HuH-7 (cell line): Measurements from ENCODE around the gene ERN1.

Source experiments
- DNase-seq: peaks from one replicate; pipeline ENCODE4 v3.0.0; 2011; ENCODE audit warnings: low spot score

ERN1 gene

GRCh38 chr17:64004218-64004770 lies 125.7 kb downstream of the ERN1 start:
- DNase-seq = no peak

DNA sequence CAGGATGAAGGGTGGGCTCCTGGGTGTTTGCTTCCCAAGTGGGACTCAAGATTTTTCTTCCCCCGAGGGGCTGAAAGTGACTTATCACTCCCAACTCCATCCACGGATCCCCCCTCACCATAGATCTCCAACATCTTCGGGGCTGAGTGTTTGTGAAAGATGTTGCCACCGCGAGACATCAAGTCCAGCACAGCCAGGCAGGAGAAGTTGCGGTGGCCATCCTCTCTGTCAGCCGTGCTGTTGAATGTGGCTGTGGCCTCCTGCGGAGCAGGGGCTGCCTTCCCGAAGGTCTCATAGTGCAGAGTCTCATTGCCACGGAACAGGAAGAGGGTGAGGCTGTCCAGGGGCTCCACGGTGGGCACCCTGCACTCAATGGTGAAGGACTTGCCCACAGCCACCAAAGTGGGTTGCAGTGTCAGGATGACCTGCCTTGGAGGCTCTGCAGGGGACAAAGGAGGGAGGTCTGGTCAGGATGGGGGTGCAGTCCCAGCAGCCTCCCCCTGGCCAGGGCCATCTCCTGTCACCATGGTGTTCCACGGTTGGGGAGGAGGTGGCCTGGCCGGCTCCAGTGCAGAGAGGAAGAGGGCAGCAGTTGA lies 126.3 kb downstream of the ERN1 start:
- no peak for DNase-seq

DNA sequence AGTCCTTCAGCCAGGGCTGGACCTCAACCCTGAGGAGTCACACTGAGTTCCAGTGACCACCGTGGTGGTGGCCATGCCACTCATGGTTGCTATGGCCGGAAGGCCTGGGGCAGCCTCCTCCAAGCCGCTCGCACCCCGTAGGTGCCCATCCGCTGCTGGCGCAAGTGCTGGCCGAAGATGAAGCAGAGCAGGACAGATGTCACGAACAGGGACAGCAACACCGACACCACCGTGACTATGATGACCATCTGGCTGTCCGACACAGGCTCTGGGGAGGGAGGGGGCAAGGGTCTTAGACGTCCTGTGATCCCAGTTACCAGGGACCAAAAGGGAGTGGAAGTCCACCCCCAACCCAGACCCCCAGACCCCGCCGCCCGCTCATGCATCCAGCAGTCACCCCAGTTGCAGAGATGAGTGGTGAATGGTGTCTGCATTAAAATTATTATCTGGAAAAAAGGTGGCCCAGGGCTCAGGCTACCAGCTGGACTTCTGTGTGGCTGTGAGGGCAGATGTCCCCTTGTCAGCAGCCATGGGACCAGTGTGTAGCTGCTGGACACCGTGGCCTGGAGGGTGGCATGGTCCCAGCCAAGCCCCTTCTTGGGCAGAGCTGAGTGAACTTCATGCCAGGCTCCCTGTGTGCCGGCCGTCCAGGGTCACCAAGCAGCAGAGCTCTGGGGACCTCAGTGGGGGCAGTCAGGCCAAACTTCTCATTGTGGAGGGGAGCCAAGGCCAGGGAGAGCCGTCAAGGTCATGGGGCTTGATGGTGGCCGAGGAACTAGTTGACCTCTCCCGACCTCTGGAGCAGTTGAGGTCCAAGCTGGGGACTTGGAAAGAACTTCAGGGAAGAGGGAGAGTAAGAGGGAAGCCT lies 127.1 kb downstream of the ERN1 start:
- DNase-seq = no peak

DNA sequence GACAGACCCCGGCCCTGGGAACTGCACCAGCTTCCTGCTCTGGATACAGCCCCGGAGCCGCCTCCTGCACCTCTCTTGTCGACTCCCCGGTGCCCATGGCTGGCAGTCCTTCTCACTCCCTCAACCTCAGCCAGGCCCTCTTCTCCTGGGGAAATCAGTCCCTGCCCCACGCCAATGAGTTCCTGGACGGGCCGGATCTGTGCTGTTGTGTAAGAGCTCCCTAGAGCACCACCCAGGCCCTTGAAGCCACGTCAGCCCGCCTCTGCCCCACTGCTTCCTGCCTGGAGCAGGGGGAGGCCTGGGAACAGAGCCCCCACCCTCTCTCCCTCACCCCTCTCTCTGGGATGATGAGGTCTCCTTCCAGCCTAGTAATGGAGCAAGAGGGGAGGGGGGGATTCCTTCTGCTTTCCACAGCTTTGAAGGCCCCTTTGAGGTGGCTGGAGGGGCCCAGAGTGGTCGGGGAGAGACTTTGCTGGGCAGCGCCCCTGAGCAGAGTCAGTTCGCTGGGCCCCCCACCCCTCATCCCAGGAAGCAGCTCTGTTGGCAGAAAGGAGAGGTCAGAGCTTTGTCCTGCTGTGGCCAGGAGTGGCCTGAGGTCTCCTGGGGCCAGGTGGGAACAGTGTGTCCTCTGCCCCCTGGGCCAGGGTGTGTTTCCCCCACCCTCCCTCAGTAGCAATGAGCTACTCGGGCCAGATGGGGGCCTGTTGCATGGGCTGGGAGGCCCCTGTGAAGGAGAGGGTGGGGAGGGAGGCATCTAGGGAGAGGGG lies 128.0 kb downstream of the ERN1 start:
- DNase-seq = no peak

DNA sequence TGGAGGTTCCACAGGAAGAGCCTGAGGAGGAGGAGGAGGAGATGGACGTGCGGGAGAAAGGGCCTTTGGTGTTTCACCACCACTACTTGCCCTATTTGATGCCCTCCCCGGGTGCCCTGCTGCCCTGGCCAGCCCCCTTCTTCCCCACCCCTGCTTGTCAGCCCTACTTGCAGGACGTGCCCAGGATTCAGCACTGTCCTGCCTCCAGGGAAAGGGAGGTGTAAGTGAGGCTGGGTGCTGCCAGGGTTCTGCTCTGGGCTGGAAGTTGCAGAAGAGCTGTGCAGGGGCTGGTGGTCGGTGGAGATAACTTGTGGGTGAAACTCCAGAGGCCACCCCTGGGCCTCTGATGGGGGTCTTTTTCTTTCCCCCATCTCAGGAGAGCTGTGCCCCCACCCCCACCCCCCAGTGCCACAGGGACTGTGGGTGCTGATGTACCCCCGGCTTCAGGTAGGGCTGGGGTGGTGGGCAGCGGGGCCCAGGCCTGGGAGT lies 128.8 kb downstream of the ERN1 start:
- DNase-seq = no peak

DNA sequence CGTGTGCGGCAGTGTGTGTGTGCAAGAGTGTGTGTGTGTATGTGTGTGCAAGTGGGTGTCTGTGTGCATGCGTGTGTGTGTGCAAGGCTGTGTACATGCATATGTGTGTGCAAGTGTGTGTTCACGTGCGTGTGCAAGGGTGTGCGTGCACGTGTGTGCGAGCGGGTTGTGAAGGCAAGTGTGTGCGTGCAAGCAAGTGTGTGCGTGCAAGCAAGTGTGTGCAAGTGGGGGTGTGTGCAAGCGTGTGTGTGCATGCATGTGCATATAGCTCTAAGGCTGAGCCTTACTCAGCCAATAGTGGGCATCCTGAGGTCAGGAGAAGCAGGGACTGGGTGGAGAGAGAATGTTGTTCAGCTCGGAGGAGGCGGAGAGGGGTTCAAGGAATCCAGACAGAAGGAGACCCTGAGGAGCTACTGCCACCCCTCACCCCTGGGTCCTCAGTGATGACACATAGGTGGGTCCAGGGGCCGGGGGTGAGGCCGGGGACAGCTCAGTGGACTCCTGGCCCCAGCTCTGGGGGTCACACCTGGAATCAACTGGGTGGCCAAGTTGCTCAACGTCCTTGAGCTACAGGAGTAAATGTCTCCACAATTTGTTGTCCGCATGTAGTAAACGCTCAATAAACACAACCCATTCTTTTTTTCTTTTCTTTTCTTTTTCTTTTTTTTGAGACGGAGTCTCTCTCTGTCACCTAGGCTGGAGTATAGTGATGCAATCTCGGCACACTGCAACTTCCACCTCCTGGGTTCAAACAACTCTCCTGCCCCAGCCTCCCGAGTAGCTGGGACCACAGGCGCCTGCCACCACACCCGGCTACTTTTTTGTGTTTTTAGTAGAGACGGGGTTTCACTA lies 130.0 kb downstream of the ERN1 start:
- no peak for DNase-seq

- no peak for DNase-seq
Measured at GRCh38 chr17:63998721-63999679, 130.9 kb downstream of the ERN1 start.

DNA sequence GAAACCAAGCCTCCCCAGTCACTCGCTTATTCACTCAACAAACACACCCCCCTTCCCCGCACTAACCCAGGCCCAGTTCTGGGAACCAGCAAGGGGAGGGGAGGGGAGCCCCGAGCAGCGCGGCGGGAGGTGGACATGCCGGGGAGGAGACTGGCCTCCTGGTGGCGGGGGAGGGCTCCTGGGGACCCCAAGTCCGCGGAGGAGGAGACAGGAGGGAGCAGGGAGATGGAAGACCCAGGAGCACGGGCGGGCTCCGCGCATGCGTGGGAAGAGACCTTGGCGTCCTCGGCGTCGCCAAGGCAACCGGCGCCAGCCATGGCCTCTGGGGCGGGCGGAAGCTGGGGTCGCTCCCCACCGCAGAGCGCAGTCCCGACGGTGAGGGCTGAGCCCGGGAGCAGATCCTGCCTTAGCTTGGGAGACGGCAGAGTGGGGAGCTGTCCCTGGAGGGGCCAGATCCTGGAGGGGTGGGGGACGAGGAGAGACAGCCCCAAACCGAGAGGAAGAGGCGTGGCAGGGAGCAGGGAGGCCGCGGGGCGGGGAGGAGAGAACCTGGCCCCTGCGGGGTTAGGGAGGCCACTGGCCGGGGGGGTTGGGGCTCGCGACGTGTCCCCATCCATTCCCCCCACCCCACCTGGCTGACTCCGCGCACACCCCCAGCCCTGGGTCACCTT lies 131.8 kb downstream of the ERN1 start, which contains the start of gene PRR29:
Gene PRR29, plus strand, starts transcription at position 302 of the 671 bp plus-strand sequence. Its CDS starts 14 bp downstream, at position 316.
- peak; percentile 87 for DNase-seq

DNA sequence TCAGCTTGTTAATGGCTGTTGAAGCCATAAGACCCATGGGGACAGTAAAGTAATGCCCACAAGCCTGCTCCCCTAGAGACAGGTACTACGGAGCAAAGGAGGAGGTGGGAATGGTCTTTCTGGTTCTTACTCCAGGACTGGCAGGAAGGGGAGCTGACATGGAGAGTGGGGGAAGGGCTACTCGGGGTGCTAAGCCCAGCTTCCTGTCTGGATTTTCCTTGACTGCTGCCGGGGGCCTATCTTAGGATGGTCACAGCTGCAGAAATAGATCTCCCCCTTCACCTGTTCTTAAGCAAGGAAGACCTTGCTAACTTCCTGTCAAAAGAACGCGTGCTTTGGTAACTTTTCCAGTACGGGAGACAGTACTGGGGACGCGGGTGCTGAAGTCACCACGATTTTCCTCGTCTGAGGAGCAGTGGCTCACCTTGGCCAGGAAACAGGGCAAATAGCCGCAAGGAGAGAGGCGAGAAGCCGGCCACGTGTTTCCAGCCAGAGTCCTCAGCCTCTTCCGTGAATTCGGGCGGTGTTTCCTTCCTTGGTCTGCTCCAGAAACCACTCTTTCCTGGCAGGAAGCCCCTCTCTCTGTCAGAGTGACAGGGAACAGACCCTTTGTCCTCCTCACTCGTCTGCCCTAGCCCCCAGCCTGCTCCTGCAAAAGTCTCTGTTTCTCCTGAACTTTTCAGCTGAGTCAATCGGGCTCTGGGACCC lies 132.4 kb downstream of the ERN1 start:
- no peak for DNase-seq

DNA sequence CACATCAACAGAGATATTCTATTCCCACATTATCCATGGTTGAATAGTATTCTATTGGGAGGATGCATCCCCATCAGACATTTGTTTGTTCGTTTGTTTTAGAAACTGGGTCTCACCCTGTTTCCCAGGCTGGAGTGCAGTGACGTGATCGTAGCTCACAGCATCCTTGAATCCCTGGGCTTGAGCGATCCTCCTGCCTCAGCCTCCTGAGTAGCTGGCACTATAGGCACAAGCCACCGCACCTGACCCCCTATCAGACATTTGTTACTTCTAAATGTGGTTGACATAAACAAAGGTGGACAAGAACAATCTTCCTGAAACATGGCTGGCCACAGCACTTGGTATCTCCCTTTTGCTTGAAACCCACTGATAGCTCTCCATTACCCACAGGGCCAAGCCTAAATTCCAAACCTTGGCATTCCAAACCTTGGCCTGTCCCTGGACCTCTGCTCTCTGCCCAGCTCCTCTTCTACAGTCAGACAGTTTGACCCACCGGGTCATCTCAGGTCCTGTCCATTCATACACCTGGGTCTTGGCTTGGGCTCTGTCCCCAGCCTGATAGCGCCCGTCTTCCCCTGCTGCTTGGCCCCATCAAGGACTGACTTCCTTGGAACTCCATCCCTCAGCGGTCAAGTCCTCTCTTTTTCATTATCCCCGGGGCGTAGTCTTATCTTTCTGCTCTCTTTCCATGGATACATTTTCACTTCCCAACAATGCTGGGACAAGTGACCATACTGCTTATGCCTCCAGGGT lies 133.3 kb downstream of the ERN1 start:
- DNase-seq = no peak

GRCh38 chr17:63995626-63996025 lies 134.3 kb downstream of the ERN1 start:
- no peak for DNase-seq

- DNase-seq = no peak
Measured at GRCh38 chr17:63993368-63993985, 136.5 kb downstream of the ERN1 start.

DNA sequence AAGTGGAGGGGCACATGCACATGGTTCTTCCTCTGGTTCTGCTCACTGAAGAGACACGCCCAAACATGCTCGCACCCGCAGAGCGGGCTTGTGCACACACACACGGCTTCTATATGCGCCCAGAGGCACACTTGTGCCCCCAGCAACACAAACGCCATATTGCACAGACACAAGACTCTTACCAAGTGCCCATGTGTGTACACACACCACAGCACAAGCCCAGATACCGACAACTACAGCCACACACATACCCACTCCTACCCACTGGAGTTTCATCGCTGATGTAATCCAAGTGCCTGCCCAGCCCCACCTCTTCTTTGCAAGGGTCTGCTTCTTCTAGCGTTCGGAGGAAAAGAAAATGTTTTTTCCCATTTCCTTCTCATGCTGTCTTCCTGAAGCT lies 138.3 kb downstream of the ERN1 start:
- DNase-seq = no peak

DNA sequence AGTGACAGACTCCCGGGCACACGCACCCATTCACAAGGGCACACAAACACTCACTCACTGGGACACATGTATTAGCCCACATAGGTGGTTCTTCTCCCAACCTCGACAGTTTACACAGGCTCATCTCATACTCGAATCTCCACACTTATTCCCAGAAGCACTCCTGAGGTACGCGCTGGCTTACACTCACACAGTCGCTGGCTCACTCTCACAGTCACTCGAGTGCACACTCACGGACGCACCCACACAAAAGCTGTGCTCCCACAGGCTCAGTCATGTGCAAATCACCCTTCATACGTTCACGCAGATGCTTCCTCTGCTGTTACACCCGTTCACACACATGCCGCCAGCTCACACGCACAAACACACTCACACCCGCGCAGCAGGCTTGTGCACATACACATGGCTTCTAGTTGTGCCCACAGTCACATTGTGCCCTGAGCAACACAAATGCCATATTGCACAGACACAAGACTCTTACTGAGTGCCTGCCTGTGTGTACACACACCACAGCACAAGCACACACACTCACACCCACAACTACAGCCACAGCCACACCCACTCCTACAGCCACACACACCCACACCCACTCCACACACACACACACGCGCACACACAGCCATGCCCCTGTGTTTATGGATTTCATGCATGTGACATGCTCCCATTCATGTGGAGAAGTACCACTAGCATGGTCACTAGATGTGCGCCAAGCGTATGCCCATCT lies 140.2 kb downstream of the ERN1 start:
- no peak for DNase-seq
